ENCODE results near the gene DNAH12.

DNA sequence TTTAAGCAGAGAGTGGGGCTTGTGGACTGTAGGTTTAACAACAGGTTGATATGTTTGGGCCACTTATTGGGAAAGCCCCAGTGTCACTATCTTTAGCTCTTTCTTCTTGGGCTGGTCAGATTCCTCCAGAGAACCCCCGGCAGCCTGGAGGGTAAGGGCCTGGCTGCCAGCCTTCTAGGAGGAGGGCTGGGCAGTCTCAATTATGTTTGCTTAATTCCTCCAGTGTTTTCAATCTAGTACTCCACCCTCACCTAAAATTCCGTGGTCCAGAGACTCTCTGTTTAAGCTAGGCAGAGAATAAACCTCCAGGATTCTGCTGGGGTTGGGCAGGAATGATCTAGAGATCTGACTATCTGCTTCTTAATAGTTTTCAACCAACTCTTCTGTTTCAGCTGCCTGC, 256.9 kb downstream of the DNAH12 start:
- TF ChIP-seq MAFK (IDR thresholded peaks at IDR 0.05; ENCODE audit: low read length): no peak
- TF ChIP-seq CREB1 (IDR thresholded peaks at IDR 0.05): no peak
- TF ChIP-seq CREB1 (CRISPR knock-in tag; IDR thresholded peaks at IDR 0.05): no peak
- no peak for TF ChIP-seq RAD21 (CRISPR knock-in tag; conservative IDR thresholded peaks at IDR 0.05 in 1 of 2, IDR thresholded peaks at IDR 0.05 in 1 of 2)
- TF ChIP-seq, protein P1, sequence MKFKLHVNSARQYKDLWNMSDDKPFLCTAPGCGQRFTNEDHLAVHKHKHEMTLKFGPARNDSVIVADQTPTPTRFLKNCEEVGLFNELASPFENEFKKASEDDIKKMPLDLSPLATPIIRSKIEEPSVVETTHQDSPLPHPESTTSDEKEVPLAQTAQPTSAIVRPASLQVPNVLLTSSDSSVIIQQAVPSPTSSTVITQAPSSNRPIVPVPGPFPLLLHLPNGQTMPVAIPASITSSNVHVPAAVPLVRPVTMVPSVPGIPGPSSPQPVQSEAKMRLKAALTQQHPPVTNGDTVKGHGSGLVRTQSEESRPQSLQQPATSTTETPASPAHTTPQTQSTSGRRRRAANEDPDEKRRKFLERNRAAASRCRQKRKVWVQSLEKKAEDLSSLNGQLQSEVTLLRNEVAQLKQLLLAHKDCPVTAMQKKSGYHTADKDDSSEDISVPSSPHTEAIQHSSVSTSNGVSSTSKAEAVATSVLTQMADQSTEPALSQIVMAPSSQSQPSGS (CRISPR knock-in tag; IDR thresholded peaks at IDR 0.05): no peak
